Osteocyte (in vitro differentiated cells): Measurements from ENCODE around the gene ZDHHC14. TPM values are rescaled to one million over a fixed set of nuclear protein-coding genes. Genes with fewer than 3 reads are reported as not detected.

Experiments used
- DNase-seq: peaks from one replicate; pipeline ENCODE4 v3.0.0; 2021; ENCODE audit warnings: mixed read lengths; ENCODE audit not compliant: unreplicated experiment; ENCODE audit errors: extremely low spot score
- H3K27ac Mint-ChIP-seq: one replicate; pipeline ENCODE4 v1.8.0; 2021; ENCODE audit warnings: mild to moderate bottlenecking, mixed read lengths; ENCODE audit not compliant: unreplicated experiment
- H3K27me3 Mint-ChIP-seq: one replicate; pipeline ENCODE4 v1.8.0; 2021; ENCODE audit warnings: mixed read lengths; ENCODE audit not compliant: unreplicated experiment
- H3K36me3 Mint-ChIP-seq: one replicate; pipeline ENCODE4 v1.8.0; 2021; ENCODE audit warnings: mixed read lengths; ENCODE audit not compliant: unreplicated experiment
- H3K4me1 Mint-ChIP-seq: one replicate; pipeline ENCODE4 v1.8.0; 2021; ENCODE audit warnings: mixed read lengths; ENCODE audit not compliant: unreplicated experiment
- H3K4me3 Mint-ChIP-seq: one replicate; pipeline ENCODE4 v1.8.0; 2021; ENCODE audit warnings: mild to moderate bottlenecking, moderate library complexity, mixed read lengths; ENCODE audit not compliant: unreplicated experiment
- H3K9me3 Mint-ChIP-seq: one replicate; pipeline ENCODE4 v1.8.0; 2021; ENCODE audit warnings: mixed read lengths; ENCODE audit not compliant: unreplicated experiment
- CTCF ChIP-seq: fragments of 200-600 bp; sonication (generic); IDR thresholded peaks from 2 replicates; pipeline ENCODE4 v1.5.0; 2021; ENCODE audit warnings: antibody characterized with exemption, mild to moderate bottlenecking, moderate library complexity
- total RNA-seq: library from RNA; stranded (reverse); gene quantifications from 2 replicates; pipeline ENCODE4 v1.2.1, GENCODE V29; 2021

The ZDHHC14 gene
- total RNA-seq, 1 donor from 2014 or later: 9.1 TPM

GRCh38 chr6:157642736-157643135 is 261.7 kb downstream of the ZDHHC14 start:
- Mint-ChIP-seq H3K4me3 (no peak overlapping the region), H3K36me3 (peaks cover 5% of the 10 kb centered on the region), H3K4me1 (peaks cover under 1% of the 10 kb centered on the region), H3K27me3 (no peaks in the 10 kb centered on the region), H3K27ac (no peak overlapping the region), H3K9me3 (no peaks in the 10 kb centered on the region)
- TF ChIP-seq CTCF: no peak
- DNase-seq: no peak

- Mint-ChIP-seq H3K36me3 (peaks cover 5% of the 10 kb centered on the region), H3K27ac (no peak overlapping the region), H3K27me3 (no peaks in the 10 kb centered on the region), H3K9me3 (no peaks in the 10 kb centered on the region), H3K4me3 (no peak overlapping the region), H3K4me1 (no peaks in the 10 kb centered on the region)
- no peak for DNase-seq
- peak; percentile 50 for TF ChIP-seq CTCF
Measured at GRCh38 chr6:157644043-157644810, 263.2 kb downstream of the ZDHHC14 start.

- H3K4me3 Mint-ChIP-seq: no peak overlapping the region
- DNase-seq: no peak
- no peak for TF ChIP-seq CTCF
- H3K36me3 Mint-ChIP-seq: peaks cover 5% of the 10 kb centered on the region
- H3K27ac Mint-ChIP-seq: no peak overlapping the region
- no peaks in the 10 kb centered on the region for H3K4me1 Mint-ChIP-seq
- no peaks in the 10 kb centered on the region for H3K9me3 Mint-ChIP-seq
- no peaks in the 10 kb centered on the region for H3K27me3 Mint-ChIP-seq
Measured at GRCh38 chr6:157645201-157645795, 264.3 kb downstream of the ZDHHC14 start.

DNA sequence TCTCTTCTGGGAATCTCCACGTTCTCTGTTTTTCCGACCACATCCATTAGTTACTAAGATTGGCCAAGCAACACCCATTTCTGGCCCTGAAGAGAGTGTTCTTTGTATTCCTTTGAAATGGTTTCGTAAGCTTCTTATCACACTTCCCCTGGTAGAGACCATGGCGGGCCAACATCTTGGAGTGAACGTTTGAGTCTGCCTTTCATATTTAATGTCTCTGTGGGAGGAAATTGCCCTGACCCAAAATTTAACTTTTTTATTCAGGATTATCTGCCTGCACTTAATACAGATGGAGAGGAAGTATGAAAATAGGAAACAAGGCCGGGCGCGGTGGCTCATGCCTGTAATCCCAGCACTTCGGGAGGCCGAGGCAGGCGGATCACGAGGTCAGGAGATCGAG is 265.0 kb downstream of the ZDHHC14 start:
- Mint-ChIP-seq H3K27me3 (no peaks in the 10 kb centered on the region), H3K4me3 (no peak overlapping the region), H3K4me1 (no peaks in the 10 kb centered on the region), H3K27ac (no peak overlapping the region), H3K9me3 (no peaks in the 10 kb centered on the region), H3K36me3 (peaks cover 5% of the 10 kb centered on the region)
- no peak for TF ChIP-seq CTCF
- no peak for DNase-seq

GRCh38 chr6:157647261-157647915 is 266.4 kb downstream of the ZDHHC14 start:
- Mint-ChIP-seq H3K4me1 (no peaks in the 10 kb centered on the region), H3K9me3 (no peaks in the 10 kb centered on the region), H3K36me3 (peaks cover 5% of the 10 kb centered on the region), H3K27ac (no peak overlapping the region), H3K4me3 (no peak overlapping the region), H3K27me3 (no peaks in the 10 kb centered on the region)
- TF ChIP-seq CTCF: no peak
- DNase-seq: no peak
